Neural cell (in vitro differentiated cells): ENCODE data around the gene UNC79. TPM values are rescaled to one million over a fixed set of nuclear protein-coding genes. Genes with fewer than 3 reads are reported as not detected.

Experiments used
- H2AFZ ChIP-seq: fragments of 200-600, 300-800 bp; sonication (generic), shearing (Covaris generic); 2 replicates; pipeline ENCODE4 v1.6.0; 2014; ENCODE audit warnings: low read depth, mild to moderate bottlenecking, antibody characterized with exemption, low read length, moderate library complexity
- H3F3A ChIP-seq: fragments of 200-600 bp; shearing (Covaris generic); 2 replicates; pipeline ENCODE4 v1.6.1; 2016; ENCODE audit warnings: mild to moderate bottlenecking, moderate library complexity, mixed read lengths, antibody characterized with exemption, low read length; ENCODE audit not compliant: insufficient read depth, poor library complexity, severe bottlenecking
- H3K27ac ChIP-seq: fragments of 200-600, 300-800 bp; sonication (generic), shearing (Covaris generic); 2 replicates; pipeline ENCODE4 v1.5.1; 2014; ENCODE audit warnings: mild to moderate bottlenecking, low read length, moderate library complexity
- H3K27me3 ChIP-seq: fragments of 300-800, 200-600 bp; sonication (generic), shearing (Covaris generic); 2 replicates; pipeline ENCODE4 v1.6.0; 2014; ENCODE audit warnings: mild to moderate bottlenecking, low read depth, low read length, moderate library complexity; ENCODE audit not compliant: insufficient read depth
- H3K36me3 ChIP-seq: fragments of 300-800, 200-600 bp; sonication (generic), shearing (Covaris generic); 2 replicates; pipeline ENCODE4 v1.5.1; 2014; ENCODE audit warnings: mild to moderate bottlenecking, antibody characterized with exemption, low read length, moderate library complexity; ENCODE audit not compliant: insufficient read depth
- H3K4me2 ChIP-seq: fragments of 300-800, 200-600 bp; sonication (generic), shearing (Covaris generic); 2 replicates; pipeline ENCODE4 v1.6.0; 2014; ENCODE audit warnings: mild to moderate bottlenecking, low read length
- H3K4me3 ChIP-seq: fragments of 300-800, 200-600 bp; sonication (generic), shearing (Covaris generic); 2 replicates; pipeline ENCODE4 v1.5.1; 2014; ENCODE audit warnings: mild to moderate bottlenecking, low read length, moderate library complexity
- H3K79me2 ChIP-seq: fragments of 200-600 bp; shearing (Covaris generic); replicated peaks from 2 replicates; pipeline ENCODE4 v1.6.0; 2014; ENCODE audit warnings: mild to moderate bottlenecking, low read length, moderate library complexity; ENCODE audit not compliant: insufficient read depth
- H3K9ac ChIP-seq: fragments of 300-800, 200-600 bp; sonication (generic), shearing (Covaris generic); 2 replicates; pipeline ENCODE4 v1.6.1; 2016; ENCODE audit warnings: mild to moderate bottlenecking, low read length, mixed read lengths
- H3K9me2 ChIP-seq: fragments of 200-600 bp; shearing (Covaris generic); 2 replicates; pipeline ENCODE4 v1.6.1; 2016; ENCODE audit warnings: mild to moderate bottlenecking, low read length, mixed read lengths; ENCODE audit not compliant: insufficient read depth
- H3K9me3 ChIP-seq: fragments of 200-600, 300-800 bp; sonication (generic), shearing (Covaris generic); 2 replicates; pipeline ENCODE4 v1.6.1; 2016; ENCODE audit warnings: mild to moderate bottlenecking, mixed run types, low read length, moderate library complexity, mixed read lengths
- H4K20me1 ChIP-seq: fragments of 200-600 bp; shearing (Covaris generic); 2 replicates; pipeline ENCODE4 v1.6.1; 2016; ENCODE audit warnings: mild to moderate bottlenecking, mixed run types; ENCODE audit not compliant: insufficient read depth
- EP300 ChIP-seq: fragments of 450-650 bp; conservative IDR thresholded peaks from 2 replicates; pipeline ENCODE4 v1.6.1; 2014; ENCODE audit warnings: antibody characterized with exemption, mild to moderate bottlenecking, moderate library complexity; ENCODE audit not compliant: poor library complexity, severe bottlenecking
- EZH2 ChIP-seq: fragments of 200-600, 300-800 bp; shearing (Covaris generic), sonication (generic); IDR thresholded peaks from 2 replicates; pipeline ENCODE4 v1.6.1; 2014; ENCODE audit warnings: antibody characterized with exemption, low read length, borderline replicate concordance, mild to moderate bottlenecking; ENCODE audit not compliant: insufficient read depth, poor library complexity, severe bottlenecking
- MXI1 ChIP-seq: fragments of 450-650 bp; conservative IDR thresholded peaks from 2 replicates; pipeline ENCODE4 v1.6.1; 2014; ENCODE audit warnings: antibody characterized with exemption, mild to moderate bottlenecking; ENCODE audit not compliant: poor library complexity, severe bottlenecking
- POLR2AphosphoS5 ChIP-seq: IDR thresholded peaks from 2 replicates; pipeline ENCODE4 v1.6.1; 2012
- RAD21 ChIP-seq: fragments of 450-650 bp; conservative IDR thresholded peaks from 2 replicates; pipeline ENCODE4 v1.6.1; 2014; ENCODE audit warnings: antibody characterized with exemption, mild to moderate bottlenecking, moderate library complexity
- SMC3 ChIP-seq: fragments of 450-650 bp; conservative IDR thresholded peaks from 2 replicates; pipeline ENCODE4 v1.6.1; 2014; ENCODE audit warnings: antibody characterized with exemption, mild to moderate bottlenecking, moderate library complexity; ENCODE audit not compliant: poor library complexity
- TAF1 ChIP-seq: IDR thresholded peaks from 2 replicates; pipeline ENCODE4 v1.6.1; 2012; ENCODE audit warnings: low read depth
- polyA plus RNA-seq: library from polyadenylated mRNA; depleted of rRNA; stranded (reverse); fragments of >200 nt; gene quantifications from 2 replicates; pipeline ENCODE4 v1.2.3, GENCODE V29; 2014
- TF ChIP-seq, protein P1 (sequence below): IDR thresholded peaks from 2 replicates; pipeline ENCODE4 v1.6.1; 2012; ENCODE audit warnings: borderline replicate concordance
- TF ChIP-seq, protein P2 (sequence below): fragments of 450-650 bp; IDR thresholded peaks from 2 replicates; pipeline ENCODE4 v1.5.1; 2014; ENCODE audit warnings: antibody characterized with exemption, mild to moderate bottlenecking, moderate library complexity; ENCODE audit not compliant: poor library complexity, severe bottlenecking

UNC79 gene
- polyA plus RNA-seq, 1 donor from 2014 or later: 22.6 TPM

DNA sequence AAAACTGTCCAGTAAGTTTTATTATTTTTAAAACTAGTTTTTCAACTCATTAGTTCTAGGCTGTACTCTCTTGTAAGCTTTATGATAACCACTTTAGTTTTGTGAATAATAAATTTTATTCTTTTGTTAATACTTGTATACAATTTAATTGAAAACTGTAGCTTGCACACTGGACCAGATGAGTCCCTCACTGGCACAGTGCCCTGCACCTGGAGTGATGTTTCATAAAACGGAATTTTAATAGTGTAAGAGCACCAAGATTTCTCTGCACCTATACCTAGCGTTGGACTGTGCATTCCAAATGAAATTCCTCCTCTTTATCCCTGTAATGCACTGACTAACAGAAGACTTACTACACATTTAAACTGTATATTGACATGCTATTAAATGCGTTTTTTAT lies 276.7 kb downstream of the UNC79 start:
- no peaks in the 10 kb centered on the region for H3K27me3 ChIP-seq
- H3K9me3 ChIP-seq: no peaks in the 10 kb centered on the region
- no peaks in the 10 kb centered on the region for H3K36me3 ChIP-seq
- no peaks in the 10 kb centered on the region for H3F3A ChIP-seq
- H3K27ac ChIP-seq: no peak overlapping the region
- H4K20me1 ChIP-seq: no peaks in the 10 kb centered on the region
- H3K9me2 ChIP-seq: no peaks in the 10 kb centered on the region
- no peak overlapping the region for H3K4me3 ChIP-seq
- H3K79me2 ChIP-seq: no peaks in the 10 kb centered on the region
- H3K4me2 ChIP-seq: no peak overlapping the region
- TF ChIP-seq, protein P1, sequence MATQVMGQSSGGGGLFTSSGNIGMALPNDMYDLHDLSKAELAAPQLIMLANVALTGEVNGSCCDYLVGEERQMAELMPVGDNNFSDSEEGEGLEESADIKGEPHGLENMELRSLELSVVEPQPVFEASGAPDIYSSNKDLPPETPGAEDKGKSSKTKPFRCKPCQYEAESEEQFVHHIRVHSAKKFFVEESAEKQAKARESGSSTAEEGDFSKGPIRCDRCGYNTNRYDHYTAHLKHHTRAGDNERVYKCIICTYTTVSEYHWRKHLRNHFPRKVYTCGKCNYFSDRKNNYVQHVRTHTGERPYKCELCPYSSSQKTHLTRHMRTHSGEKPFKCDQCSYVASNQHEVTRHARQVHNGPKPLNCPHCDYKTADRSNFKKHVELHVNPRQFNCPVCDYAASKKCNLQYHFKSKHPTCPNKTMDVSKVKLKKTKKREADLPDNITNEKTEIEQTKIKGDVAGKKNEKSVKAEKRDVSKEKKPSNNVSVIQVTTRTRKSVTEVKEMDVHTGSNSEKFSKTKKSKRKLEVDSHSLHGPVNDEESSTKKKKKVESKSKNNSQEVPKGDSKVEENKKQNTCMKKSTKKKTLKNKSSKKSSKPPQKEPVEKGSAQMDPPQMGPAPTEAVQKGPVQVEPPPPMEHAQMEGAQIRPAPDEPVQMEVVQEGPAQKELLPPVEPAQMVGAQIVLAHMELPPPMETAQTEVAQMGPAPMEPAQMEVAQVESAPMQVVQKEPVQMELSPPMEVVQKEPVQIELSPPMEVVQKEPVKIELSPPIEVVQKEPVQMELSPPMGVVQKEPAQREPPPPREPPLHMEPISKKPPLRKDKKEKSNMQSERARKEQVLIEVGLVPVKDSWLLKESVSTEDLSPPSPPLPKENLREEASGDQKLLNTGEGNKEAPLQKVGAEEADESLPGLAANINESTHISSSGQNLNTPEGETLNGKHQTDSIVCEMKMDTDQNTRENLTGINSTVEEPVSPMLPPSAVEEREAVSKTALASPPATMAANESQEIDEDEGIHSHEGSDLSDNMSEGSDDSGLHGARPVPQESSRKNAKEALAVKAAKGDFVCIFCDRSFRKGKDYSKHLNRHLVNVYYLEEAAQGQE: no peak
- no peak for TF ChIP-seq EZH2
- no peak for TF ChIP-seq TAF1
- no peak for TF ChIP-seq MXI1
- no peak for TF ChIP-seq RAD21
- TF ChIP-seq EP300: no peak
- TF ChIP-seq SMC3: no peak
- TF ChIP-seq, protein P2, sequence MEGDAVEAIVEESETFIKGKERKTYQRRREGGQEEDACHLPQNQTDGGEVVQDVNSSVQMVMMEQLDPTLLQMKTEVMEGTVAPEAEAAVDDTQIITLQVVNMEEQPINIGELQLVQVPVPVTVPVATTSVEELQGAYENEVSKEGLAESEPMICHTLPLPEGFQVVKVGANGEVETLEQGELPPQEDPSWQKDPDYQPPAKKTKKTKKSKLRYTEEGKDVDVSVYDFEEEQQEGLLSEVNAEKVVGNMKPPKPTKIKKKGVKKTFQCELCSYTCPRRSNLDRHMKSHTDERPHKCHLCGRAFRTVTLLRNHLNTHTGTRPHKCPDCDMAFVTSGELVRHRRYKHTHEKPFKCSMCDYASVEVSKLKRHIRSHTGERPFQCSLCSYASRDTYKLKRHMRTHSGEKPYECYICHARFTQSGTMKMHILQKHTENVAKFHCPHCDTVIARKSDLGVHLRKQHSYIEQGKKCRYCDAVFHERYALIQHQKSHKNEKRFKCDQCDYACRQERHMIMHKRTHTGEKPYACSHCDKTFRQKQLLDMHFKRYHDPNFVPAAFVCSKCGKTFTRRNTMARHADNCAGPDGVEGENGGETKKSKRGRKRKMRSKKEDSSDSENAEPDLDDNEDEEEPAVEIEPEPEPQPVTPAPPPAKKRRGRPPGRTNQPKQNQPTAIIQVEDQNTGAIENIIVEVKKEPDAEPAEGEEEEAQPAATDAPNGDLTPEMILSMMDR: no peak
- no peak for TF ChIP-seq POLR2AphosphoS5
- H3K9ac ChIP-seq: no peak overlapping the region
- H2AFZ ChIP-seq: no peak overlapping the region

DNA sequence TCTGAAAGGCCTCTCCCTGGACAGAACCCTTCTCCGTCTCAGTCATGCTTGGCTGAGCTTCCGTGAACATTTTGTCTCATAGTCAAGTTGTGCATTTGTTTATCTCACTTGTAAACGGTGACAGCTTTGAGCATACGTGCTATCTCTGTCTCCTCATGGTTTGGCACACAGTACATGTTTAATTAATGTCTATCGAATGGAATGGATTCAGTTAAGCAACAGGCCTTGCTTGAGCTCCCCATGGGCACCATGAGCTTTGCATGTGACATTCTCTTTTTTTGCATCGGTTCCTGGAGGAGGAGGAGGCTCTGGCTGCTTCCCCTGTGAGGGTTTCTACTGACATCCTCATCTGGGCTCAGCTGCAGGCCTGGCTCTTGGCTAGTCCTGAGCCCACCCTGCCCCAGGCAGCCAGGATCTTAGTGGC lies 277.6 kb downstream of the UNC79 start:
- Histone ChIP-seq H3K27me3 (no peaks in the 10 kb centered on the region), H3K9ac (no peak overlapping the region), H3K4me3 (no peak overlapping the region), H3F3A (no peaks in the 10 kb centered on the region), H3K9me2 (no peaks in the 10 kb centered on the region), H3K9me3 (no peaks in the 10 kb centered on the region), H3K4me2 (no peak overlapping the region), H2AFZ (no peak overlapping the region), H3K36me3 (no peaks in the 10 kb centered on the region), H4K20me1 (no peaks in the 10 kb centered on the region), H3K79me2 (no peaks in the 10 kb centered on the region), H3K27ac (no peak overlapping the region)
- TF ChIP-seq TAF1: no peak
- TF ChIP-seq, protein P1: no peak
